Measurements from ENCODE around the gene APOD. TPM values are rescaled to one million over a fixed set of nuclear protein-coding genes. Genes with fewer than 3 reads are reported as not detected.

APOD gene
- total and polyA plus RNA-seq, 5 experiments from 2014 or later, result not detected

DNA sequence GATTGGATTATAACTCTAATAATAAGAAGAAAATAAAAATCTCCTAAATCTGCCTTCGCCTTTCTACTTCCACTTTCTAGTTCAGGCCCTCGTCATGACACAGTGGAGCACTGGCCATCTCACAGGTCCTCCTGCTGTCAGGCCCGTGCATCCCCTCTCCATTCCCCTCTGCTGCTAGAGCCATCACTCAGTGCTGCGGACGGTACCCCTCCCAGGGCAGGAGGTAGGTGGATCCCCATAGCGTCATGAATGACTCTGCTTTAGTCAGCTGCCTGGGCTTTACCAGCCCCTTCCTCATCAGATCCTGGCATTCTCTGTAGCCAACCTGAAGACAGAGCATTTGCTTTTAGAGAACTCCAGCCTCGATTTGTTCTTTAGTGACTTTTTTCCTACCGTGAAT, 28.6 kb downstream of the APOD start:
- H3K27me3 Mint-ChIP-seq, result no peaks in the 10 kb centered on the region
- peak overlapping the region; percentile 59 to 91 (median 75) for H3K27ac Mint-ChIP-seq
- peak overlapping the region in 5 of 10 donors; percentile 14 to 67 (median 42) for H3K4me3 Mint-ChIP-seq
- DNase-seq (no peak), ATAC-seq (no peak)
- H3K9me3 Mint-ChIP-seq, result no peaks in the 10 kb centered on the region
- POLR2A ChIA-PET, result interaction anchor here (2.3 to 3.4 kb wide), 2 partner anchors 9 to 12 kb away, joined by 8 to 25 read pairs; partner anchors contain the start of gene PPP1R2
- peaks cover 23 to 71% (median 66%) of the 10 kb centered on the region in 4 donors for H3K4me1 Mint-ChIP-seq
- H3K36me3 Mint-ChIP-seq, result no peaks in the 10 kb centered on the region

DNA sequence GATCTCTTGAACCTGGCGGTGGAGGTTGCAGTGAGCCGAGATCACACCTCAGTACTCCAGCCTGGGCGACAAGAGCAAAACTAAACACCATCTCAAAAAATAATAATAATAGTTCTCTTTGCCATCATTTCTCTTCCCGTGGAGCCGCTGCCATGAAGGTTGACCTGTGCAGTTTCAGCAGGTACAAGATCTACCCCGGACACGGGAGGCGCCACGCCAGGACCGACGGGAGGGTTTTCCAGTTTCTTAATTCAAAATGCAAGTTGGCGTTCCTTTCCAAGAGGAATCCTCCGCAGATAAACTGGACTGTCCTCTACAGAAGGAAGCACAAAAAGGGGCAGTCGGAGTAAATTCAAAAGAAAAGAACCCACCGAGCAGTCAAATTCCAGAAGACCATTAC, 29.3 kb downstream of the APOD start:
- POLR2A ChIA-PET, result interaction anchor here (3.4 kb wide), 1 partner anchor 12 kb away, joined by 25 read pairs; the partner anchor contains the start of gene PPP1R2
- DNase-seq (no peak), ATAC-seq (no peak)
- Mint-ChIP-seq H3K9me3 (no peaks in the 10 kb centered on the region), H3K4me1 (peaks cover 25 to 77% (median 72%) of the 10 kb centered on the region in 4 donors), H3K27me3 (no peaks in the 10 kb centered on the region), H3K27ac (peak overlapping the region; percentile 53 to 100 (median 80)), H3K36me3 (no peaks in the 10 kb centered on the region), H3K4me3 (peak overlapping the region in 2 of 10 donors; percentile 39 to 42)

DNA sequence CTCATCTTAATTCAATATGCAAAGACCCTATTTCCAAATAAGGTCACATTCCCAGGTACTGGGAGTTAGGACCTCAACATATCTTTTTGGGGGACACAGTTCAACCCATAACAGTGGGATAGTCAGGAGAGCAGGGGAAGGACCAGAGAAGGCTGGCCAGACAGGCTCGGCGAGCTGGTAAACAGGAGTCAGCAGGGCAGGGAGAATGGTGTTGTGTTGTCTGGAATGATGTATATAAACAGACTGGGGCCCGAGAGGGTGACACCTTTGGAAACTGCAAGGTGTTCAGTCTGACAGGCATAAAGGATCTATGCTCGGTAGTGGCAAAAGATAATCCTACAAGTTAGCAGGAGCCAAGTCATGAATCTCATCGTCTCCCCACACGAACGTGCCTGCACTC, 30.5 kb downstream of the APOD start:
- ATAC-seq, result no peak
- POLR2A ChIA-PET, result interaction anchor here (1.2 to 5.8 kb wide), 3 partner anchors 9 to 282 kb away, joined by 5 to 119 read pairs (median 5); partner anchors contain the start of genes PPP1R2 and XXYLT1
- Mint-ChIP-seq H3K36me3 (no peaks in the 10 kb centered on the region), H3K27me3 (no peaks in the 10 kb centered on the region), H3K27ac (peak overlapping the region; percentile 89 to 100 (median 98)), H3K4me1 (peaks cover 27 to 80% (median 73%) of the 10 kb centered on the region in 4 donors), H3K9me3 (no peaks in the 10 kb centered on the region), H3K4me3 (peak overlapping the region in 8 of 10 donors; percentile 4 to 51 (median 31))
- no peak for DNase-seq

DNA sequence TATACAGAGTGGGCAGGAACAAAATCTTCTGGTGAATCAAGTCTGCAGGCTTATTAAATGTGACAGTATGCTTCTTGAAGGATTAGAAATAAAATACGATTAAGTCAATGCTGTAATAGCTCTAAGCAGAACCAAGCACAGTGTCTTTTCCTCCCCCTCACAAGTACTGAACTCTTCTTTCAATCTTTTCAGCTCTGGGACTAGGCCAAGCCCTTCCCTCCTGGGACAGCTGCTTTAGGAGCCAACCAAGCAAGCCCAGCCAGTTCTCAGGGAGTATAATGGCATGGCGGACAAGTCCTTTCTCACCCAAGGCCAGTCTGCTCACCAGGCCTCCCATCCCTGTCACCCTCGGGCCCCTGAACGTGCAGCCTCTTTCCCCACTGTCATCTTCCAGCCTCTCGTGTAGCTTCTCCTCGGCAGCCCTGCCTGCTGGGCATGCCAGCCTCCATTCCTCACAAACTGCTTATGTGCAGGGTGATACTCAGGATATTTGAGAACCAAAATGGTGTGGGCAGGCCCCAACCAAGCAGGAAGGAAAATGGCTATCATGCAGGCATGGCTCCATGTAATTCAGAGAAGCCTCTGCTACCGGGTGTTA, 32.3 kb downstream of the APOD start:
- no peaks in the 10 kb centered on the region for H3K27me3 Mint-ChIP-seq
- ATAC-seq, result no peak

DNA sequence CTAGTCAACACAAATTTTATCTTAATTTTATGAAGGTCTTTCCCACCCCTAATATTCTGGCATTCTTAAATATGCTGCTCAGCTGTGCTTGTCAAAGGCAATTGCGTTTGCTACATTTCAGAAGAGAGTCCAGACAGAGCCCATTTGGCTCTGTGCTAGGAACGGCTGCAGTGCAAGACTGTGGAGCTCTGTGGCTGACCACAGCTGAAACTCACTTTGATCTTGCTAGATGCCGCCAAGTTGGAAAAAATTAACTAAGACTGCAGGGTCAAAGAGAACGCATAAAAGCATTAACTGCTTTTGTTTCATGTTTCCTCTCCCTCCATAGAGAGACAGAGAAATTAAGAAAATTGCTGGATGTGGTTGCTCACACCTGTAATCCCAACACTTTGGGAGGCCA, 33.0 kb downstream of the APOD start:
- H3K9me3 Mint-ChIP-seq, result no peaks in the 10 kb centered on the region
- H3K27ac Mint-ChIP-seq, result peak overlapping the region; percentile 89 to 100 (median 98)
- no peaks in the 10 kb centered on the region for H3K27me3 Mint-ChIP-seq
- DNase-seq (peak in 1 of 10 donors; percentile 36), ATAC-seq (peak in 1 of 2 donors; percentile 5)
- H3K36me3 Mint-ChIP-seq, result no peaks in the 10 kb centered on the region
- POLR2A ChIA-PET, result interaction anchor here (0.6 to 5.8 kb wide), 17 partner anchors 10 to 359 kb away, joined by 3 to 119 read pairs (median 6); partner anchors contain the start of genes APOD, PPP1R2 and XXYLT1
- peaks cover 35 to 90% (median 85%) of the 10 kb centered on the region in 4 donors for H3K4me1 Mint-ChIP-seq
- H3K4me3 Mint-ChIP-seq, result peak overlapping the region; percentile 73 to 95 (median 86)

More for the DNA sequence above, 32.3 kb downstream of the APOD start:
- H3K9me3 Mint-ChIP-seq, result no peaks in the 10 kb centered on the region
- POLR2A ChIA-PET, result interaction anchor here (1.7 to 5.8 kb wide), 6 partner anchors 7 to 281 kb away, joined by 5 to 119 read pairs (median 16); partner anchors contain the start of genes PPP1R2 and XXYLT1
- no peaks in the 10 kb centered on the region for H3K36me3 Mint-ChIP-seq
- H3K27ac Mint-ChIP-seq, result peak overlapping the region; percentile 89 to 100 (median 98)
- H3K4me1 Mint-ChIP-seq, result peaks cover 35 to 90% (median 84%) of the 10 kb centered on the region in 4 donors
- DNase-seq, result no peak
- H3K4me3 Mint-ChIP-seq, result peak overlapping the region in 9 of 10 donors; percentile 50 to 95 (median 83)

DNA sequence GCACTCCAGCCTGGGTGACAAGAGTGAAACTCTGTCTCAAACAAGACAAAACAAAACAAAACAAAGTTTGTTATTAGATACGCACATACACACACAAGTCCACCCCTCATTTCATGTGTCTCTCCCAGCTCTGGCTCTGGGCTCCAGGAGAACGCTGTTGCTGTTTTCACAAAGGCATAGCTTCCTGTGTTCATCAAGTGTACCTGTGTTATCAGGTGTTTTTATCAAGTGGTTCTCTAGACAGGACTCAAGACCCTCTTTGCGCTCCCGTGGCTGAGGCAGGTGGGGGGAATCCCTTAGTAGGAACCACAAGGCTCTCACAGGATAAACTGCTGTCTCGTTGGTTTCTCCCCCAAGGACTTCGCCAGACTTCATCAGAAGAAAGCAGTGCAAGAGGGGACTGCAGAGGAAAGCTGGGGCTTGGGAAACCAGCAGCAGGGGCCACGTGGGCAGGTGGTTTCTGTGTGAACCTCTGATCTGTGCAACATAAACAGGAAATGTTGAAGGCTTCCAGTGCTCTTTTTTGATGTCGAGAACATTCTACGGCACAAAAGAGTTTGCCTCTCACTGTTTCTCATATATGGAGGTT, 33.7 kb downstream of the APOD start:
- H3K27me3 Mint-ChIP-seq, result no peaks in the 10 kb centered on the region
- DNase-seq, result peak; percentile 65 to 95 (median 90)
- H3K27ac Mint-ChIP-seq, result peak overlapping the region; percentile 89 to 100 (median 98)
- peaks cover 38 to 90% (median 87%) of the 10 kb centered on the region in 4 donors for H3K4me1 Mint-ChIP-seq
- H3K9me3 Mint-ChIP-seq, result no peaks in the 10 kb centered on the region
- peak; percentile 84 to 87 for ATAC-seq
- no peaks in the 10 kb centered on the region for H3K36me3 Mint-ChIP-seq
- peak overlapping the region; percentile 73 to 95 (median 86) for H3K4me3 Mint-ChIP-seq
- POLR2A ChIA-PET, result interaction anchor here (0.6 to 5.8 kb wide), 18 partner anchors 10 to 360 kb away, joined by 3 to 119 read pairs (median 5); partner anchors contain the start of genes ACAP2, APOD, PPP1R2 and XXYLT1

DNA sequence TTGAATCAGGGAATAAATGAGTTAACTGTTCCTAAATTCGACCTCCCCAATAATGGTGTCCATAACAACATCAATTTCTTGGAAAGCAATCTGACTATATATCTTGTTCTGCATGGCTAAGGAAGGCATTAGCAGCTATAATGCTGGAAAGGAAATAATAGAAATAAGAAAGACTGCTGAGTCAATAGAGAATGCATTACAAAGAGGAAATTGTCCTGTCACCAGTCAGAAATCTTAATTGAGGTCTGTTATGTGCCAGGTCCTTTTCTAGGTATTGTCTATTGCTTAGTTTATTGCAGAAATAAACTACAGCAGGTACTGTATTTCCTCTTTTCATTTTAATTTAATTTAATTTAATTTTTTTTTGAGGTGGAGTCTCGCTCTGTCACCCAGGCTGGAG, 34.8 kb downstream of the APOD start:
- Mint-ChIP-seq H3K4me1 (peaks cover 44 to 92% (median 91%) of the 10 kb centered on the region in 4 donors), H3K36me3 (no peaks in the 10 kb centered on the region), H3K4me3 (peak overlapping the region; percentile 20 to 84 (median 78)), H3K27ac (peak overlapping the region; percentile 72 to 100 (median 96)), H3K27me3 (no peaks in the 10 kb centered on the region), H3K9me3 (no peaks in the 10 kb centered on the region)
- no peak for ATAC-seq
- POLR2A ChIA-PET, result interaction anchor here (0.6 to 5.8 kb wide), 7 partner anchors 9 to 885 kb away, joined by 3 to 119 read pairs (median 14); partner anchors contain the start of genes PPP1R2 and XXYLT1
- DNase-seq, result peak in 1 of 10 donors; percentile 30

DNA sequence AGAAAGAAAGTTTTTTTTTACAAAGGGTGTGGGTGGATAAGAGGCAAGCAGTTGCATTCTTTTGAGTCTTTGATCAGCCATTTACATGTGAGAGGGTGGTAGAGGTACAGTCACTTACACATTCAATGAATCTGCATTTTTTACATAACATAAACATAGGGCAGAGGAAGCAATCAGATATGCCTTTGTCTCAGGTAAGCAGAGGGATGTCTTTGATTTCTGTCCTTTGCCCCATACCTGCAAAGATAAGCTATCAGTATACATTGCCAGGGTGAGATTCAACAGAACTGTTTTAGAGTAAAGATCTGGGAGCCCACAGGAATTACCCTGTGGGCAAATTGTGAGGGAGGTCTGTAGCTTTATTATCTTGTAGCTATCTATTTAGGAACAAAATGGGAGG, 35.2 kb downstream of the APOD start:
- DNase-seq, result peak in 2 of 10 donors; percentile 37 to 40
- ATAC-seq, result no peak
- peaks cover 47 to 95% (median 94%) of the 10 kb centered on the region in 4 donors for H3K4me1 Mint-ChIP-seq
- no peaks in the 10 kb centered on the region for H3K36me3 Mint-ChIP-seq
- POLR2A ChIA-PET, result interaction anchor here (0.6 to 5.8 kb wide), 4 partner anchors 8 to 884 kb away, joined by 3 to 119 read pairs (median 16); partner anchors contain the start of genes PPP1R2 and XXYLT1
- H3K27ac Mint-ChIP-seq, result peak overlapping the region; percentile 72 to 100 (median 92)
- H3K27me3 Mint-ChIP-seq, result no peaks in the 10 kb centered on the region
- H3K9me3 Mint-ChIP-seq, result no peaks in the 10 kb centered on the region
- H3K4me3 Mint-ChIP-seq, result peak overlapping the region; percentile 20 to 84 (median 78)

DNA sequence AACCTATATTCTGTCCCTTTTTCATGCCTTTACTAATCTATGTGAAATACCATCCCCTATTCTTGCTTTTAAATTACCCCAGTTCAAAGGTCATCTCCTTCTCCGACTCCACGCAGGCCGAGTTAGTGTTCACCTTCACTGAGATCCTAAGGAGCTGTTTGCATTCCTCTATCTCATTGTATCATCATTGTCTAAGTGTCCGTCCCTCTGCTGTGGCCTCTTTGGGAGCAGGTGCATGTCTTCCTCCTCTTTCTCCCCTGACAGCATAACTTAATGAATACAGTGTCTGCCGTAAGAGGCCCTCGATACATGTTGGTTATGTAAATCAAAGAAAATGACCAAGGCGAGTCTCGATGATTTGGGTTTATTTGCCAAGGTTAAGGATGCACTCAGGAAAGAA, 35.7 kb downstream of the APOD start:
- no peaks in the 10 kb centered on the region for H3K36me3 Mint-ChIP-seq
- peak overlapping the region; percentile 4 to 84 (median 78) for H3K4me3 Mint-ChIP-seq
- H3K27me3 Mint-ChIP-seq, result no peaks in the 10 kb centered on the region
- DNase-seq (no peak), ATAC-seq (no peak)
- H3K4me1 Mint-ChIP-seq, result peaks cover 43 to 91% (median 89%) of the 10 kb centered on the region in 4 donors
- POLR2A ChIA-PET, result interaction anchor here (5.8 kb wide), 1 partner anchor 8 kb away, joined by 119 read pairs; the partner anchor contains the start of gene PPP1R2
- peak overlapping the region; percentile 72 to 100 (median 92) for H3K27ac Mint-ChIP-seq
- H3K9me3 Mint-ChIP-seq, result no peaks in the 10 kb centered on the region

DNA sequence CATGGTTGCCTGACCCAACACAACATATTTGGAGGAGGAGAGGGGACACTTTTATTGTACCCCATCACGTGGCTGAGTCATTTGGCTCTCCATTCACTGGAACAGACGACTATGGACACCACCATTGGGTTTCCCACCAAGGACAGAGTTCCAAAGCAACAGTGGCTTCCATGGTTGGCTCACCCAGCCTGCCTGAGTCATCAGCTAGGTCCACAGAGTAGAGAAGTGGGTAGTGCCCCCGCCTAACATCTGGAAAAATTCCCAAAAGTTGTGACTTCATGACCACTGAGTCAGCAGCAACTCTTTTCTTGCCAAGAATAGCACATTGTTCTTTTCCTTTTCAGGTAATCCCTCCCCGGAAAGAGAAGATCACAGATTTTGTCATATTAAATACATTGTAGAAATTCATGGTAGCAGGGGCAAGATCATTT, 37.6 kb downstream of the APOD start:
- Mint-ChIP-seq H3K4me1 (peaks cover 44 to 75% (median 71%) of the 10 kb centered on the region in 4 donors), H3K27me3 (no peaks in the 10 kb centered on the region), H3K27ac (peak overlapping the region; percentile 91 to 100 (median 96)), H3K9me3 (no peaks in the 10 kb centered on the region), H3K36me3 (peaks cover 0 to 4% (median 4%) of the 10 kb centered on the region in 3 donors), H3K4me3 (peak overlapping the region; percentile 89 to 96 (median 94))
- ATAC-seq (no peak), DNase-seq (peak in 1 of 10 donors; percentile 15)
- POLR2A ChIA-PET, result interaction anchor here (0.7 to 1.9 kb wide), 4 partner anchors 9 to 1149 kb away, joined by 3 to 8 read pairs (median 6); partner anchors contain the start of gene XXYLT1

DNA sequence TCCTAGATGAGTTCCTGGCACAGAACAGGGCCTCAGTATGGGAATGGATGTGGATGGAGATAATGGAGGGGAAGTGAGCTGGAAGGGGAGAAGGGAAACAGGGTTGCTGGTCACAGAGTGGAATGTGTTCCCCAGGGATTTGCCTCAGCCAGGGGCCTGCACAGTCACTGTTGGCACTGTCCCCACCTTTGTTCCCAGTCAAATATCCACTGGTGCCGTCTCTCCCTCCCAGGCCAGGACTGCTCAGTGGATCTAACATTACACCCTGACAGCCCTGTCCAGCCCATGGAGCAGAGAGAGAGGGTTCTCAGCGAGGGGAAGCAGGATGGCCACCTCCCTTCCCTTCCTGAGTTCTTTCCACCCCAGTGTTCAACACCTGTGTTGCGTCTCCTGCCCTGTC, 39.1 kb downstream of the APOD start:
- POLR2A ChIA-PET, result interaction anchor here (1.1 to 3.2 kb wide), 4 partner anchors 8 to 363 kb away, joined by 4 to 30 read pairs (median 15); partner anchors contain the start of gene XXYLT1

DNA sequence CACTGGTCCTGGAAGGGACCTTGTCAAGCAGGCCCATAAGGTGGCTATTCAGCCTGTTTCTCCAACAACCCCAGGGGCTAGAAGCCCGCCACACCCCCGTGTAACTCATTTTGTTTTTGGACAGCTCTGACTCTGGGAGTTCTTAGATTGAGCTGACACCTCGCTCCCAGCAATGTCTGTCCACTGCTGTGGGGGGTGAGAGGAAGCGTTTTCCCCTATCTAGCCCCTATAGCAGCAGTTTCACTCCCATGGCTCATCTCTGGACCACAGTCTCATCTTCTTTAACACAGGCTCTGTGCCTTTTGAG, 39.6 kb downstream of the APOD start:
- Mint-ChIP-seq H3K4me3 (peak overlapping the region; percentile 89 to 96 (median 94)), H3K27me3 (no peaks in the 10 kb centered on the region), H3K27ac (peak overlapping the region; percentile 95 to 100 (median 96)), H3K36me3 (peaks cover 2 to 13% (median 4%) of the 10 kb centered on the region in 3 donors), H3K4me1 (peaks cover 50 to 78% (median 73%) of the 10 kb centered on the region in 4 donors), H3K9me3 (no peaks in the 10 kb centered on the region)
- ATAC-seq, result no peak
- DNase-seq, result no peak
- POLR2A ChIA-PET, result interaction anchor here (1.1 to 3.2 kb wide), 4 partner anchors 8 to 363 kb away, joined by 4 to 30 read pairs (median 15); partner anchors contain the start of gene XXYLT1

More for the DNA sequence above, 39.1 kb downstream of the APOD start:
- Mint-ChIP-seq H3K4me1 (peaks cover 45 to 75% (median 71%) of the 10 kb centered on the region in 4 donors), H3K9me3 (no peaks in the 10 kb centered on the region), H3K27ac (peak overlapping the region; percentile 95 to 100 (median 96)), H3K4me3 (peak overlapping the region; percentile 89 to 96 (median 94)), H3K27me3 (no peaks in the 10 kb centered on the region), H3K36me3 (peaks cover 0 to 9% (median 4%) of the 10 kb centered on the region in 3 donors)
- ATAC-seq (no peak), DNase-seq (no peak)

Data from naive thymus-derived CD8-positive, alpha-beta T cell (primary cell).